Endothelial cell of umbilical vein (primary cell): ENCODE results near the gene CCNF. TPM values are rescaled to one million over a fixed set of nuclear protein-coding genes. Genes with fewer than 3 reads are reported as not detected.

Experiments used
- BruUV-seq: library from RNA; stranded (reverse); fragments of 400-500 nt; replicated peaks from 2 replicates; lab custom pipeline; 2021; lab: Mats Ljungman, UMichigan
- CTCF ChIA-PET: fragments of 300-600, 350-600 bp; sonication (Branson Sonifier 250); formaldehyde crosslinking; loops from one replicate; lab custom pipeline; 2021; ENCODE audit warnings: antibody characterized with exemption, inconsistent platforms; lab: Charles Lee
- POLR2A ChIA-PET: fragments of 300-600, 350-600 bp; sonication (Branson Sonifier 250); formaldehyde crosslinking; loops from one replicate; lab custom pipeline; 2021; ENCODE audit warnings: antibody characterized with exemption, inconsistent platforms; lab: Charles Lee
- DNase-seq: peaks from one replicate; pipeline ENCODE4 v3.0.0-alpha.2; 2011; ENCODE audit warnings: low read depth, low spot score
- FAIRE-seq: peaks from 2 replicates; lab custom pipeline; 2011; peaks lifted over from hg19 to GRCh38; lab: Jason Lieb, UNC
- H2AFZ ChIP-seq: 2 replicates; pipeline ENCODE4 v1.6.0; 2012; ENCODE audit warnings: low read depth, low read length, control low read depth, inconsistent platforms
- H3K27ac ChIP-seq: 2 replicates; pipeline ENCODE4 v1.5.1; 2011; ENCODE audit warnings: low read depth, mild to moderate bottlenecking, control low read depth, low read length, moderate library complexity; ENCODE audit not compliant: insufficient read depth
- H3K27me3 ChIP-seq, 2 experiments: 2 replicates each; pipeline versions ENCODE4 v1.6.0 to v1.6.1; 2011; ENCODE audit warnings: low read length in 2 of 2, mixed read lengths in 1 of 2; ENCODE audit not compliant: control insufficient read depth in 2 of 2, insufficient read depth in 2 of 2
- H3K36me3 ChIP-seq, 2 experiments: 2 replicates in 1 of 2; 3 replicates in 1 of 2; pipeline ENCODE4 v1.5.1; 2011; ENCODE audit warnings: low read length in 2 of 2, mild to moderate bottlenecking in 1 of 2, moderate library complexity in 1 of 2; ENCODE audit not compliant: control insufficient read depth in 2 of 2, insufficient read depth in 2 of 2; ENCODE audit errors: extremely low read depth in 1 of 2
- H3K4me1 ChIP-seq: 3 replicates; pipeline ENCODE4 v1.5.1; 2011; ENCODE audit warnings: mild to moderate bottlenecking, low read length; ENCODE audit not compliant: control insufficient read depth, insufficient read depth; ENCODE audit errors: extremely low read depth
- H3K4me2 ChIP-seq: 2 replicates; pipeline ENCODE4 v1.6.1; 2011; ENCODE audit warnings: low read length, control low read depth, mixed read lengths; ENCODE audit not compliant: insufficient read depth
- H3K4me3 ChIP-seq, 3 experiments: fragments of 200-600 bp in 1 of 3; sonication (generic), shearing (Covaris generic) in 1 of 3; replicated peaks in 1 of 3; 2 replicates each; pipeline ENCODE4 v1.5.1; 2011 to 2016; ENCODE audit warnings: control low read depth in 3 of 3, low read length in 3 of 3, mild to moderate bottlenecking in 2 of 3, inconsistent platforms in 1 of 3, low read depth in 1 of 3, moderate library complexity in 1 of 3; ENCODE audit not compliant: insufficient read depth in 1 of 3
- H3K79me2 ChIP-seq: 2 replicates; pipeline ENCODE4 v1.6.0; 2012; ENCODE audit warnings: low read length, inconsistent platforms; ENCODE audit not compliant: control insufficient read depth, insufficient read depth
- H3K9ac ChIP-seq: replicated peaks from 2 replicates; pipeline ENCODE3; 2011; ENCODE audit warnings: low read length, control low read depth; ENCODE audit not compliant: insufficient read depth; ENCODE audit errors: extremely low read depth
- H3K9me1 ChIP-seq: replicated peaks from 3 replicates; pipeline ENCODE4 v1.6.0; 2011; ENCODE audit warnings: mild to moderate bottlenecking, low read length; ENCODE audit not compliant: control insufficient read depth, insufficient read depth; ENCODE audit errors: extremely low read depth
- H3K9me3 ChIP-seq: replicated peaks from 2 replicates; pipeline ENCODE4 v1.5.1; 2012; ENCODE audit warnings: low read length, inconsistent platforms; ENCODE audit not compliant: control insufficient read depth, insufficient read depth
- H4K20me1 ChIP-seq: replicated peaks from 2 replicates; pipeline ENCODE3; 2011; ENCODE audit warnings: mild to moderate bottlenecking, low read length; ENCODE audit not compliant: control insufficient read depth, insufficient read depth; ENCODE audit errors: extremely low read depth
- EZH2 ChIP-seq: IDR thresholded peaks from 2 replicates; pipeline ENCODE4 v1.6.1; 2012; ENCODE audit warnings: borderline replicate concordance, low read depth, mild to moderate bottlenecking, moderate library complexity, low read length, inconsistent platforms; ENCODE audit not compliant: severe bottlenecking
- FOS ChIP-seq: IDR thresholded peaks from 2 replicates; pipeline ENCODE4 v1.6.1; 2011; ENCODE audit warnings: mild to moderate bottlenecking, low read length, moderate library complexity, borderline replicate concordance; ENCODE audit not compliant: insufficient read depth
- GATA2 ChIP-seq: IDR thresholded peaks from 2 replicates; pipeline ENCODE4 v1.7.0; 2011; ENCODE audit warnings: low read depth, mild to moderate bottlenecking, moderate library complexity, mixed read lengths, low read length; ENCODE audit not compliant: insufficient read length, insufficient read depth
- JUN ChIP-seq: IDR thresholded peaks from 2 replicates; pipeline ENCODE4 v1.6.1; 2011; ENCODE audit warnings: borderline replicate concordance, low read depth; ENCODE audit not compliant: insufficient read length, insufficient read depth
- MYC ChIP-seq: IDR thresholded peaks from one replicate; pipeline ENCODE4 v1.6.1; 2011; ENCODE audit warnings: mild to moderate bottlenecking, low read depth, low read length
- POLR2A ChIP-seq: IDR thresholded peaks from 2 replicates; pipeline ENCODE4 v1.6.1; 2012; ENCODE audit warnings: low read depth, mild to moderate bottlenecking, control low read depth, low read length
- POLR2AphosphoS5 ChIP-seq: IDR thresholded peaks from 2 replicates; pipeline ENCODE4 v1.6.1; 2012; ENCODE audit warnings: low read depth, mild to moderate bottlenecking, control low read depth, low read length, moderate library complexity; ENCODE audit not compliant: insufficient read depth
- dilution Hi-C: fragments of 300-500 bp; cut with MboI; formaldehyde crosslinking; loops from one replicate; pipeline ENCODE4 v1.15.0; 2019; ENCODE audit warnings: low sequenced_read_pairs; ENCODE audit not compliant: extremely low pct_ligation_motif_present
- intact Hi-C: fragments of 100-400 bp; cut with micrococcal nuclease; formaldehyde crosslinking; loops from one replicate; pipeline ENCODE4 v1.10.0; 2022
- polyA plus RNA-seq, 4 experiments: library from polyadenylated mRNA; depleted of rRNA in 3 of 4; stranded (reverse) in 3 of 4; unstranded in 1 of 4; fragments of >200 nt; gene quantifications; 2 replicates each; pipeline versions ENCODE4 v1.2.1 to v1.2.3, GENCODE V29; 2011 to 2012; ENCODE audit warnings: missing spikeins in 1 of 4
- total RNA-seq: library from RNA; stranded (reverse); gene quantifications from 2 replicates; pipeline ENCODE4 v1.2.3, GENCODE V29; 2021
- TF ChIP-seq, protein P1 (sequence below), 2 donors: IDR thresholded peaks; 1 replicate in 1 of 2; 2 replicates in 1 of 2; pipeline ENCODE4 v1.5.1; 2011; ENCODE audit warnings: low read length in 2 of 2, mild to moderate bottlenecking in 2 of 2, moderate library complexity in 2 of 2, control low read depth in 1 of 2, inconsistent platforms in 1 of 2, low read depth in 1 of 2; ENCODE audit not compliant: insufficient read depth in 1 of 2; ENCODE audit errors: extremely low read depth in 1 of 2
- TF ChIP-seq, protein P2 (sequence below): IDR thresholded peaks from 2 replicates; pipeline ENCODE4 v1.6.1; 2011; ENCODE audit not compliant: insufficient read depth, insufficient read length

The CCNF gene
- total and polyA plus RNA-seq, 2 donors (not counting 3 experiments of a cell fraction or from before 2014, with no cell fraction given): 13.9 to 48.9 TPM

GRCh38 chr16:2432286-2432685 is 3.0 kb downstream of the CCNF start:
- Histone ChIP-seq H3K36me3 (peaks cover 17 to 18% of the 10 kb centered on the region in 2 experiments), H3K27ac (no peak overlapping the region), H3K9ac (no peak overlapping the region), H3K79me2 (peaks cover 38% of the 10 kb centered on the region), H3K9me3 (no peaks in the 10 kb centered on the region), H3K27me3 (no peaks in the 10 kb centered on the region), H3K4me2 (no peak overlapping the region), H3K4me1 (peaks cover 21% of the 10 kb centered on the region), H3K9me1 (no peaks in the 10 kb centered on the region), H3K4me3 (no peak overlapping the region), H2AFZ (no peak overlapping the region), H4K20me1 (no peaks in the 10 kb centered on the region)
- ChIA-PET POLR2A (no interaction called here), CTCF (no interaction called here)
- TF ChIP-seq GATA2 (no peak), JUN (no peak), POLR2AphosphoS5 (no peak), EZH2 (no peak), MYC (no peak), FOS (no peak), POLR2A (no peak)
- TF ChIP-seq, protein P1, sequence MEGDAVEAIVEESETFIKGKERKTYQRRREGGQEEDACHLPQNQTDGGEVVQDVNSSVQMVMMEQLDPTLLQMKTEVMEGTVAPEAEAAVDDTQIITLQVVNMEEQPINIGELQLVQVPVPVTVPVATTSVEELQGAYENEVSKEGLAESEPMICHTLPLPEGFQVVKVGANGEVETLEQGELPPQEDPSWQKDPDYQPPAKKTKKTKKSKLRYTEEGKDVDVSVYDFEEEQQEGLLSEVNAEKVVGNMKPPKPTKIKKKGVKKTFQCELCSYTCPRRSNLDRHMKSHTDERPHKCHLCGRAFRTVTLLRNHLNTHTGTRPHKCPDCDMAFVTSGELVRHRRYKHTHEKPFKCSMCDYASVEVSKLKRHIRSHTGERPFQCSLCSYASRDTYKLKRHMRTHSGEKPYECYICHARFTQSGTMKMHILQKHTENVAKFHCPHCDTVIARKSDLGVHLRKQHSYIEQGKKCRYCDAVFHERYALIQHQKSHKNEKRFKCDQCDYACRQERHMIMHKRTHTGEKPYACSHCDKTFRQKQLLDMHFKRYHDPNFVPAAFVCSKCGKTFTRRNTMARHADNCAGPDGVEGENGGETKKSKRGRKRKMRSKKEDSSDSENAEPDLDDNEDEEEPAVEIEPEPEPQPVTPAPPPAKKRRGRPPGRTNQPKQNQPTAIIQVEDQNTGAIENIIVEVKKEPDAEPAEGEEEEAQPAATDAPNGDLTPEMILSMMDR (IDR thresholded peaks at IDR 0.05; ENCODE audit: extremely low read depth in 1 of 2, insufficient read depth in 1 of 2, low read depth in 1 of 2, low read length in 2 of 2): no peak
- TF ChIP-seq, protein P2, sequence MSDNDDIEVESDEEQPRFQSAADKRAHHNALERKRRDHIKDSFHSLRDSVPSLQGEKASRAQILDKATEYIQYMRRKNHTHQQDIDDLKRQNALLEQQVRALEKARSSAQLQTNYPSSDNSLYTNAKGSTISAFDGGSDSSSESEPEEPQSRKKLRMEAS: no peak
- no peak for FAIRE-seq
- no peak for DNase-seq
- intact Hi-C loops (no loop called here), dilution Hi-C loops (no loop called here)
- BruUV-seq: no TSS peak
